GOT3 (cell line): Measurements from ENCODE around the gene KRT36.

Experiments
- DNase-seq: peaks from one replicate; lab custom pipeline; 2025; ENCODE audit warnings: mixed read lengths; lab: John Stamatoyannopoulos, UW

The KRT36 gene

GRCh38 chr17:41521574-41522261 lies 32.0 kb upstream of the KRT36 start:
- DNase-seq, result no peak

DNA sequence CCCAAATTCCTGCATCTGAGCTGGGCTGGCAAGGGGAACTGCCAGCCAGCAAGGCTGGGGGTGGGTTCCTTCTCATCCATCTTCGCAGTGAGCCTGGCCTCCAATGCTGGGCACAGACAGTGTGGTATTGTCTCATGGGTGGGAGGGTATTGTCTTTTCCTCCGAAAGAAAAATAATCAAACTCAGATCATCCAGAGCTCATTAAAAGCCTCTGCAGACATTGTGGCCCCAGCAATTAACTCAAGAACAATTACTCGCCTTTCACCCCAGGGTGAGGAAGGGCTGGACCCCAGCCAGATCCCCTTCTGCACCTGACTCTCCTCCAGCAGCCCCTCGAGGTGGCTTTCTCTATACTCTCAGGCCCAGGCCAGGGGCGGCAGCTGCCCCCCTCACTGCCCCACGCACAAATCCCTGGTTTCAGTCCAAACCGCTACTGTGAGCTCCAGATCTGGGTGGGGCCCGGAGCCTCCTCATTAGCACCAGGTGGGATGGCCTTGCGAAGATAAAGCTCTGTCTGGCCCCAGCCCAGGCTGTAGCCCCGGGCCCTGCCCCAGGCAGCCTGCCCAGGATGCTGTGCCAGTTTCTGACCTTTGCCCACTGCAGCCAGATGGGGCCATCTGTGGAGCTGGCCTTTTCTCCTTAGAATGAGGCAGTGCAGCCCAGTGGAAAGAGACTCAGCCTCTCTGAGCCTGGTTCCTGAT lies 31.3 kb upstream of the KRT36 start:
- no peak for DNase-seq

DNA sequence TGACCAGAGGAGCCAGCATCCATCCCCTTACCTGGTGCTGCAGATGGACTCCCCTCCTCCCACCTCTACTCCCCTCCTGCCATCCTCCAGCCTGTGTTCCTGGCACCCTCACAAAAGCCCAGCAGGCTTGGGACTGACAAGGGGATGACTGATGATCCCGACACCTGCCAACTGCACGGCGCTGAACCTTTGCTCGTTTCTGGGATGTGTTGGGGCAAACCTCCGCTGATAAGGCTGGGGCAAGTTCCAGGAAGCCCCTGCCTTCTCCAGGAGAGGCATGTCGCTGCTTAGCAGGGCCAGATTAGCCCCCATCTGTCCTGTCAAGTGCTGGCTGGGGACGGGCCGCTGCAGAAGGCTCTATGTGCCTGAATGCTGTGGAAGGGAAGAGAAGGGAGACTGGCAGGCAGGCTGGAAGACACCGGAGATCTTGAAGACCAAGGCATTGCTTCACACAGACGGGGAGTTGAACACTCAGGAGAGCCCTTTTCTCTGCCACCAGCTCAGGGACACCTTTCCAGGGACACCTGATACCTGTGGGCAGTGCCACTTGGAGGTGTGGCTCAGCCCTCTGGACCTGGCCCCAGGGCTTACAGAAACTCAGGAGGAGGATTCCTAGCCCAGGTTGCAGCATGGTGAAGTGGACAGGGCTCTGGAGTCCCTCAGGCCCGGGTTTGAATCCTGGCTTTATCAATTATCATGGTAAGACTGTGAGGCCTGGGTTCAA lies 30.0 kb upstream of the KRT36 start:
- DNase-seq, result no peak

DNA sequence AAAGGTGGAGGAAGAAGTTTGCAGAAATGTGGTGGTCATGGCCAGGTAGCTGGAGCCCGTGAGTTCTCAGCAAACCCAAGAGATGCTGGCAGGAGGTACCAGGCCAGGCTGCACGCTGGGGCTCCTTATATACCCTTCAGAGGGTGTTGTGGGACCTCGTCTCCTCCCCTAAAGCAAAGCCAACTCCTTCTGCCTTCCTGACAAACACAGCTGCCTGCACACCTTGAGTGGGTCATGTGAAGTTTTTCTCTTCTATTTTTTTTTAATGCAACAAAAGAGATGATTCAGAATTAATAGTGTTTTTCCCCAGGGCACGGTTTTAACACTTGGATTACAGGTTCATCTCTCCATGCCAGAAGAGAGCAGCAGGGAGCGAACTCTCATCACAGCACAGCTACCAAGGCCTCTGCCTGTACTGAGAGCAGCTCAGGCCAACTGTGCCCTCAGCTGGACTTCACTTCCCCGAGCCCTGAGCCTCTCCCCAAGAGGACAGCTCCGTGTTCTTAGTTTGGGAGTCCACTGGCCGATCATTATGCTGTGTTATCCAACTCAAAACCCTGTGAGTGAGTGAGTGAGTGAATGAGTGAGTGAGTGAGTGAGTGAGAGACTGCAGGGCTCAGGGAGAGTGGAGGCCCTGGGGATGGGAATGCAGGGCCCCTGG lies 29.2 kb upstream of the KRT36 start, which contains the start of gene KRT15:
Gene KRT15 (minus strand): TSS at position 102 of the 661 bp plus-strand sequence. CDS start 63 bp downstream, at position 39.
- no peak for DNase-seq

DNA sequence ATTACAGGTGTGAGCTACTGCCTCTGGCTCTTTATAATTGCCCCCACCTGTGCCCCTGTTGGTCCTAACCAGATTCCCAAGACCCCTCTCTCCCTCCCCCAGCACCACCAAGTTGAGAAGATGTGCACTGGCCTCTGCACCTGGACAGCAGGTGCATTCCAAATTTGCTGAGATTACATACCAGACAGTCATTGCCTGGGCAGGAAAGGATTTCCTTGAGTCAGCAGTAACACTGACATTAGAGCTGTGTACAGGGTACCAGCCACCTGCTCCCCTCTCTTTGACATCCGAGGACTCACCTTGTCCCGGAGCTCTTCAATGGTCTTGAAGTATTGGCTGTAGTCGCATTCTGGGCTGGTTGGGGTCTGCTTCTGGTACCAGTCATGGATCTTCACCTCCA lies 28.3 kb upstream of the KRT36 start:
- DNase-seq, result no peak

GRCh38 chr17:41516830-41517283 lies 27.1 kb upstream of the KRT36 start:
- DNase-seq, result no peak

DNA sequence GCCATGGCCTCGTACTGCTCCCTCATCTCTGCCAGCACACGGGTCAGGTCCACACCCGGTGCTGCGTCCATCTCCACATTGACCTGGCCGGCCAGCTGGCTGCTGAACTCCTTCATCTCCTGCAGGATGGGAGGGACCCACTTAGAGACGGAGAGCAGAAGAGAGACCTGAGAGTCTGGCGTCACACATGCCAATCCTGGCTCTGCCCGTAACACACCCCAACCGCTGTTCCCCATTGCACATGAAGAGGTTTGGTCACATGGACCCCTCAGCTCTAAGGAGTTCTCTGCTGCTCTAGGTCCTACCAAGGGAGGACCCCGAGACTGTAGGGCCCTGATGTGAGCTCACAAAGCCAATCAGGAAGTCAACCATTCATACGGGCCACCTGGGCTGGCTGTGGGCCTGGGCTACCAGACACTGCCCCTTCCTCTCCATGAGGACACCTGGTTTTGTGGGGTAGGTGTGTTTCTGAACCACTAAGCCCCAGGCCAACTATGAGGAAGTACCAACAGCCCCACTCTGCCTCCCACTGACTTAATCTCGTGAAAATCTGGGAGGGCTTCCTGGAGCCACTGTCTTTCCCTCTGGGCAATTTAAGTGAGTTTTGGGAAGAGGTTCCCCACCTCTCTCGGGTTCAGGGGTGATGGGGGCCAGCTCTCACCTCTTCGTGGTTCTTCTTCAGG lies 26.6 kb upstream of the KRT36 start:
- DNase-seq, result no peak

GRCh38 chr17:41513168-41513547 lies 23.4 kb upstream of the KRT36 start:
- no peak for DNase-seq

- DNase-seq, result no peak
Observed at GRCh38 chr17:41512546-41513167, 22.9 kb upstream of the KRT36 start.

DNA sequence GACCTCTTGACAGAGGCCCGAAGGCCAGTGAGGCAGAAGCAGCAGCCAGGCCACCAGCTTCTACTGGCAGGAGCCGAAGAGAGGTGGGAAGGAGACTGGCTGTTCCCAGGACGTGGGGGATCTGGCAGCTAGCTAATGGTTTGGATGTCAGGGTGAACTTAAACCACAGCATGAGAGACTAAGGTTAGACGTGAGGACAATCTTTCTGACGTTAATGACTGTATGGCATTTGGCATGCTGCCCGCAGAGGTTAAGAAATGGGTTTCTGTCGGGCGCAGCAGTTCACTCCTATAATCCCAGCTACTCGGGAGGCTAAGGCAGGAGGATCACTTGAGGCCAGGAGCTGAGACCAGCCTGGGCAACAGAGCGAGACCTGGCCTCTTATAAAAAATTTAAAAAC lies 22.0 kb upstream of the KRT36 start:
- DNase-seq, result no peak

GRCh38 chr17:41511116-41511515 lies 21.4 kb upstream of the KRT36 start:
- no peak for DNase-seq

DNA sequence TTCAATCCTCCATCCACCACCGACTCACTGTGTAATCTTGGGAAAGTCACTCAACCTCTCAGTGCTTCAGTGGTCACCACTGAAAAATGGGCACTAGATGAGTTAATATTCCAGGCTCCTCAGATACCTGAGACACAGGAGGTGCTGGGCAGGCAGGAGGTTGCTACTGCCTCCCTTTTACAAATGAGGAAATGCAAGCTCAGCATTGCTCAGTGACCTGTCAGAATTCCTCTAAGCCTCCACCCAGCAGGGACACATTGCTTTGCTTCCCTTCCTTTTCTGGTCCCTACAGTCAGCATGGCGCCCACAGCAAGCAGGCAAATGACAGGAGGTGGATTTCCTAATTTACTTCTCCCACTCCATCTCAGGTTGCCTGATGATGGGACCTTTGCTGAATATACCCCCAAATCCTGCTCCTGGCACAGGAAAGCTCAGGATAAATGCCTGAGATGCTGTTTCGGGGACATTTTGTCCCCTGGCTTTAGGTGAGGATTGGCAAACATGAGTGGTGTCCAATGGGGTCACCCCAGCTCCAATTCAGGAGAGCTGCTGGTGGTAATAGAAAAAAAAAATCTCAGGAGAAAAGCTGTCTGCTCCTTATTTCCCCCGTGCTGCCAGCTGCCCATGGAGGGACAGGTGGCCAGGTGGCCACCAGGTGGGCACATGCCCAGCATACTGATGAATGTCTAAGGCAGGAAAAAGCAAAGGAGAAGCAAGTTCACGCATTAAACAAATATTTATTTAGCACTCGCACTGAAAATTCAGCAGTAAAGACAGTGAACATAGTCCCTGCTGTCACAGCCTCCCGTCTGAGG lies 20.7 kb upstream of the KRT36 start:
- DNase-seq, result no peak

GRCh38 chr17:41507315-41507880 lies 17.7 kb upstream of the KRT36 start:
- no peak for DNase-seq

GRCh38 chr17:41505809-41506767 lies 16.4 kb upstream of the KRT36 start:
- no peak for DNase-seq

- DNase-seq, result no peak
Observed at GRCh38 chr17:41505007-41505808, 15.5 kb upstream of the KRT36 start, which contains the start of gene KRT13. Gene KRT13 (minus strand): TSS chr17:41505612. CDS start chr17:41505550, 62 bp downstream.

- DNase-seq, result no peak
Observed at GRCh38 chr17:41504246-41504977, 14.7 kb upstream of the KRT36 start.

DNA sequence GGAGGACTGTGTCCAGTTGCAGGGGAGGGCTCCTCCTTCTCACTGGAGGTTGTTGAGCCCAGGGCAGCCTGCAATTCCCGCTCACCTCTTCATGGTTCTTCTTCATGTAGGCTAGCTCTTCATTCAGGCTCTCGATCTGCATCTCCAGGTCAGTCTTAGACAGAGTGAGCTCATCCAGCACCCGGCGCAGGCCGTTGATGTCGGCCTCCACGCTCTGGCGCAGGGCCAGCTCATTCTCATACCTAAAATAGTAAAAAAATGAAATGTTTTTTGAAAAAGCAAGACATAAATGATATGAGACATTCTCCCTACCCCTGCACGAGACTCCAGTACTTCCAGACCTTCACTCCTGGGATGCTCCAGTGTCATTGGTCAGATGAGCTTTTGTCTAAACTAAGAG lies 13.5 kb upstream of the KRT36 start:
- no peak for DNase-seq
